Measurements from ENCODE around the gene PNPT1.
"Not testable (repeated sequence)": the region's sequence is repeated elsewhere in the genome, so short reads cannot be mapped to it uniquely, and the experiment has no call there.

The PNPT1 gene

GRCh38 chr2:55712477-55713060 is 18.9 kb upstream of the PNPT1 start:
- in situ Hi-C loops (cut with MboI; ENCODE audit: low sequenced_read_pairs, unreplicated experiment), result loop anchor here (25.0 kb wide), 1 partner anchor 250 kb away; no protein-coding TSS in a partner anchor
- no peak for DNase-seq (ENCODE audit: low spot score)
- TF ChIP-seq CTCF (IDR thresholded peaks at IDR 0.05; ENCODE audit: borderline replicate concordance, control extremely low read depth, extremely low read depth, insufficient read depth, missing control alignments), result no peak

GRCh38 chr2:55710025-55710424 is 16.4 kb upstream of the PNPT1 start:
- TF ChIP-seq CTCF (IDR thresholded peaks at IDR 0.05; ENCODE audit: borderline replicate concordance, control extremely low read depth, extremely low read depth, insufficient read depth, missing control alignments), result no peak
- in situ Hi-C loops (cut with MboI; ENCODE audit: low sequenced_read_pairs, unreplicated experiment), result loop anchor here (25.0 kb wide), 1 partner anchor 252 kb away; no protein-coding TSS in a partner anchor
- no peak for DNase-seq (ENCODE audit: low spot score)

- no peak for TF ChIP-seq CTCF (IDR thresholded peaks at IDR 0.05; ENCODE audit: borderline replicate concordance, control extremely low read depth, extremely low read depth, insufficient read depth, missing control alignments)
- DNase-seq (ENCODE audit: low spot score), result no peak
- in situ Hi-C loops (cut with MboI; ENCODE audit: low sequenced_read_pairs, unreplicated experiment), result loop anchor here (25.0 kb wide), 1 partner anchor 255 kb away; no protein-coding TSS in a partner anchor
Measured at GRCh38 chr2:55707751-55708150, 14.1 kb upstream of the PNPT1 start.

GRCh38 chr2:55706258-55706657 is 12.6 kb upstream of the PNPT1 start:
- in situ Hi-C loops (cut with MboI; ENCODE audit: low sequenced_read_pairs, unreplicated experiment), result loop anchor here (25.0 kb wide), 1 partner anchor 256 kb away; no protein-coding TSS in a partner anchor
- DNase-seq (ENCODE audit: low spot score), result not testable (repeated sequence)

- in situ Hi-C loops (cut with MboI; ENCODE audit: low sequenced_read_pairs, unreplicated experiment), result loop anchor here (25.0 kb wide), 1 partner anchor 257 kb away; no protein-coding TSS in a partner anchor
- no peak for TF ChIP-seq CTCF (IDR thresholded peaks at IDR 0.05; ENCODE audit: borderline replicate concordance, control extremely low read depth, extremely low read depth, insufficient read depth, missing control alignments)
- no peak for DNase-seq (ENCODE audit: low spot score)
Measured at GRCh38 chr2:55705027-55705653, 11.5 kb upstream of the PNPT1 start.

GRCh38 chr2:55703350-55703749 is 9.7 kb upstream of the PNPT1 start:
- no peak for TF ChIP-seq CTCF (IDR thresholded peaks at IDR 0.05; ENCODE audit: borderline replicate concordance, control extremely low read depth, extremely low read depth, insufficient read depth, missing control alignments)
- in situ Hi-C loops (cut with MboI; ENCODE audit: low sequenced_read_pairs, unreplicated experiment), result loop anchor here (25.0 kb wide), 1 partner anchor 259 kb away; no protein-coding TSS in a partner anchor
- DNase-seq (ENCODE audit: low spot score), result no peak

- DNase-seq (ENCODE audit: low spot score); in situ Hi-C loops (cut with MboI; ENCODE audit: low sequenced_read_pairs, unreplicated experiment): not testable (repeated sequence)
Measured at GRCh38 chr2:55692740-55693139, 904 bp downstream of the PNPT1 start.
